ENCODE data around the gene EPB41L4A.
"Not testable (repeated sequence)": the region's sequence is repeated elsewhere in the genome, so short reads cannot be mapped to it uniquely, and the experiment has no call there.

The EPB41L4A gene

DNA sequence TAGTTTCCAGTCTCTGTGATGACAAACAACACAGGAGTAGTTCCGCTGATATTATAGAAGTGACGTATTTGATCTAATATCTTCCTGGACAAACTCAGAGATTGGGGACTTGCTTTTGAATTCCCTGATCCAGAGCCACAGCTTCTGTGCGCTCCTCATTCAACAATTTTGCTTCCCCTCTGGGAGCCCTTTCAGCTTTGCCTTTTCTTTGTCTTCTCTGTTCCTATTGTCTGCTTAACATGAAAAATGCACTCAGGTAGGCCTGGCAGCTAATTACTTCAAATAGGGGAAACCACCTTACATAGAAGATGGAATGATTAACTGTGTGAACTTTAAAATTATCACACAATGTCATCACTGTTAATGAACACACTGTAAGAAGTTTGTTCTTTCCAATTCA, 192.9 kb downstream of the EPB41L4A start:
- no peak overlapping the region for H3K4me3 ChIP-seq (ENCODE audit: low read length)
- DNase-seq (ENCODE audit: low read depth): no peak
- TF ChIP-seq, protein P1, sequence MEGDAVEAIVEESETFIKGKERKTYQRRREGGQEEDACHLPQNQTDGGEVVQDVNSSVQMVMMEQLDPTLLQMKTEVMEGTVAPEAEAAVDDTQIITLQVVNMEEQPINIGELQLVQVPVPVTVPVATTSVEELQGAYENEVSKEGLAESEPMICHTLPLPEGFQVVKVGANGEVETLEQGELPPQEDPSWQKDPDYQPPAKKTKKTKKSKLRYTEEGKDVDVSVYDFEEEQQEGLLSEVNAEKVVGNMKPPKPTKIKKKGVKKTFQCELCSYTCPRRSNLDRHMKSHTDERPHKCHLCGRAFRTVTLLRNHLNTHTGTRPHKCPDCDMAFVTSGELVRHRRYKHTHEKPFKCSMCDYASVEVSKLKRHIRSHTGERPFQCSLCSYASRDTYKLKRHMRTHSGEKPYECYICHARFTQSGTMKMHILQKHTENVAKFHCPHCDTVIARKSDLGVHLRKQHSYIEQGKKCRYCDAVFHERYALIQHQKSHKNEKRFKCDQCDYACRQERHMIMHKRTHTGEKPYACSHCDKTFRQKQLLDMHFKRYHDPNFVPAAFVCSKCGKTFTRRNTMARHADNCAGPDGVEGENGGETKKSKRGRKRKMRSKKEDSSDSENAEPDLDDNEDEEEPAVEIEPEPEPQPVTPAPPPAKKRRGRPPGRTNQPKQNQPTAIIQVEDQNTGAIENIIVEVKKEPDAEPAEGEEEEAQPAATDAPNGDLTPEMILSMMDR (IDR thresholded peaks at IDR 0.05; ENCODE audit: insufficient read depth, low read depth, low read length, missing control alignments): no peak

DNA sequence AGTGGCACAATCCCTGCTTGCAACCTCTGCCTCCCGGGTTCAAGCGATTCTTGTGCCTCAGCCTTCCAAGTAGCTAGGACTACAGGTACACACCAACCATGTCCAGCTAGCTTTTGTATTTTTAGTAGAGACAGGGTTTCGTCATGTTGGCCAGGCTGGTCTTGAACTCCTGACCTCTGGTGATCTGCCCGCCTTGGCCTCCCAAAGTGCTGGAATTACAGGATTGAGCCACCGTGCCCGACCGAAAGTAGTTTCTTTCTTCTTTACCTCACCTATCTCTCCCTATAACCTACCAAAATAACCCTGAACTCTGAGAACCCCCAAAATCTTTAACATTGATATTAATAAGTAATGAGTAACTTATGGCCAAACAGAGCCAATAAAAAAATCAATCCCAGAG, 196.1 kb downstream of the EPB41L4A start:
- not testable (repeated sequence) for H3K4me3 ChIP-seq (ENCODE audit: low read length); DNase-seq (ENCODE audit: low read depth)

DNA sequence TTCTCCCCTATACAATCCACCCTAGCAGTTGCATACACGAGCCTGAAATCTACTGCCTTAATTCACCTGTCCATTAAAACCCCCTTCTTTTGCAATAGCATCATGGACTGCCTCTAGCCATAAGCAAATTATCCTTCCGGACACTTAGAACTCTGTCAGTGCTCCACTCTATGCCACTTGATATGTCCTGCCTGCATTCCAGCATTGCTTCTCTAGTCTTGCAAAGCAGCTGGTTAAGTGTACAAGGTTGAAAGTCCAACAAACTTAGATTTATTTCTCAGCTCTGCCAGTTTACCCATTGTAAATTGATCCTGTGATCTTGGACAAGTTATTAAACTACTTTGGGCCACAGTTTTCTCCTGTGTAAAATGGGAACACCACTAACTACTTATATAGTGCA, 197.9 kb downstream of the EPB41L4A start:
- DNase-seq (ENCODE audit: low read depth): no peak
- TF ChIP-seq, protein P1 (IDR thresholded peaks at IDR 0.05; ENCODE audit: insufficient read depth, low read depth, low read length, missing control alignments): no peak
- no peak overlapping the region for H3K4me3 ChIP-seq (ENCODE audit: low read length)

DNA sequence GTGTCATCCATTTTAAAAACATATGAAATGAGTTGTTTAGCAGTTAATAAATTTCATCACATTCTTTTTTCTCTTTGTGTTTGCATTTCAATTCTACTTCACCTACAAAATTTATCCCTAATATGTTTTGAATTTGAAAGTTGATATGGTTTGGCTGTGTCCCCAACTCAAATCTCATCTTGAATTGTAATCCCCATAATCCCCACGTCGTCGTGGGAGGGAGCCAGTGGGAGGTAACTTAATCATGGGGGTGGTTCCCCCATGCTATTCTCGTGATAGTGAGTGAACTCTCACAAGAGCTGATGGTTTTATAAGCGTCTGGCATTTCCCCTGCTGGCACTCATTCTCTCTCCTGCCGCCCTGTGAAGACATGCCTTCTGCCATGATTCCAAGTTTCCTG, 200.1 kb downstream of the EPB41L4A start:
- H3K4me3 ChIP-seq (ENCODE audit: low read length): no peak overlapping the region
- no peak for DNase-seq (ENCODE audit: low read depth)
- TF ChIP-seq, protein P1 (IDR thresholded peaks at IDR 0.05; ENCODE audit: insufficient read depth, low read depth, low read length, missing control alignments): no peak

- TF ChIP-seq, protein P1 (IDR thresholded peaks at IDR 0.05; ENCODE audit: insufficient read depth, low read depth, low read length, missing control alignments): no peak
These were observed 201.1 kb downstream of the EPB41L4A start for GRCh38 chr5:112217843-112218579.

GRCh38 chr5:112216140-112216539, 202.9 kb downstream of the EPB41L4A start:
- no peak overlapping the region for H3K4me3 ChIP-seq (ENCODE audit: low read length)
- TF ChIP-seq, protein P1 (IDR thresholded peaks at IDR 0.05; ENCODE audit: insufficient read depth, low read depth, low read length, missing control alignments): no peak
- no peak for DNase-seq (ENCODE audit: low read depth)

More at GRCh38 chr5:112217843-112218579, 201.1 kb downstream of the EPB41L4A start:
- no peak overlapping the region for H3K4me3 ChIP-seq (ENCODE audit: low read length)
- no peak for DNase-seq (ENCODE audit: low read depth)

- no peak overlapping the region for H3K4me3 ChIP-seq (ENCODE audit: low read length)
- DNase-seq (ENCODE audit: low read depth): peak; percentile 53
- TF ChIP-seq, protein P1 (IDR thresholded peaks at IDR 0.05; ENCODE audit: insufficient read depth, low read depth, low read length, missing control alignments): peak; percentile 82
These were observed 208.6 kb downstream of the EPB41L4A start for GRCh38 chr5:112210430-112211005.

Data from epithelial cell of esophagus (primary cell).